Mucosa of descending colon (tissue), 3 donors: ENCODE results near the gene FOXC2. TPM values are rescaled to one million over a fixed set of nuclear protein-coding genes. Genes with fewer than 3 reads are reported as not detected.
A peak's percentile ranks its signal among the peaks of the same experiment; 100 is the strongest.

Source experiments
- ATAC-seq: fragments of 200-7000 bp; cut with Tn5 transposase; one replicate; pipeline ENCODE4 v1.9.1; 2020; ENCODE audit warnings: mild to moderate bottlenecking, moderate library complexity
- DNase-seq, 3 donors: peaks; one replicate each; pipeline ENCODE4 v3.0.0-alpha.2; 2020
- H3K36me3 ChIP-seq: fragments of 200-600 bp; one replicate; pipeline ENCODE4 v1.8.0; 2021; ENCODE audit warnings: low read depth, mild to moderate bottlenecking
- H3K4me1 ChIP-seq: fragments of 200-600 bp; one replicate; pipeline ENCODE4 v1.8.0; 2021; ENCODE audit warnings: low read depth, mild to moderate bottlenecking
- H3K4me3 ChIP-seq: fragments of 200-600 bp; one replicate; pipeline ENCODE4 v1.8.0; 2021; ENCODE audit warnings: mild to moderate bottlenecking
- H3K9me3 ChIP-seq: fragments of 200-600 bp; one replicate; pipeline ENCODE4 v1.8.0; 2021; ENCODE audit warnings: mild to moderate bottlenecking
- intact Hi-C, 2 donors: fragments of 100-400 bp; cut with DNase I in 1 of 2; cut with micrococcal nuclease in 1 of 2; formaldehyde crosslinking; loops; one replicate each; pipeline versions ENCODE4 v1.11.0 to v1.11.1; 2022; cut with DNase I, micrococcal nuclease
- total RNA-seq, 3 donors: library from RNA; stranded (reverse); fragmentation: NEBNext Ultra II Directional in 2 of 3; extraction: Animal tissue kit (Norgen Biotek cat#: 25700) in 2 of 3; gene quantifications; one replicate each; pipeline versions ENCODE4 v1.2.1 to v1.2.4, GENCODE V29; 2021 to 2023
- TF ChIP-seq, protein P1 (sequence below): fragments of 200-600 bp; IDR thresholded peaks from one replicate; pipeline ENCODE4 v1.8.0; 2022; ENCODE audit warnings: antibody characterized with exemption, mild to moderate bottlenecking
- donor health status: DM: no; HTN: no; CAD: no; lungs with moderate emphysema.
- donor health status: DM: no; HTN: no; CAD: no.
- donor health status: DM: no; HTN: yes; CAD: no.

FOXC2 gene
- total RNA-seq, 3 donors from 2014 or later: 0.23 to 0.67 (median 0.51) TPM

- TF ChIP-seq, protein P1, sequence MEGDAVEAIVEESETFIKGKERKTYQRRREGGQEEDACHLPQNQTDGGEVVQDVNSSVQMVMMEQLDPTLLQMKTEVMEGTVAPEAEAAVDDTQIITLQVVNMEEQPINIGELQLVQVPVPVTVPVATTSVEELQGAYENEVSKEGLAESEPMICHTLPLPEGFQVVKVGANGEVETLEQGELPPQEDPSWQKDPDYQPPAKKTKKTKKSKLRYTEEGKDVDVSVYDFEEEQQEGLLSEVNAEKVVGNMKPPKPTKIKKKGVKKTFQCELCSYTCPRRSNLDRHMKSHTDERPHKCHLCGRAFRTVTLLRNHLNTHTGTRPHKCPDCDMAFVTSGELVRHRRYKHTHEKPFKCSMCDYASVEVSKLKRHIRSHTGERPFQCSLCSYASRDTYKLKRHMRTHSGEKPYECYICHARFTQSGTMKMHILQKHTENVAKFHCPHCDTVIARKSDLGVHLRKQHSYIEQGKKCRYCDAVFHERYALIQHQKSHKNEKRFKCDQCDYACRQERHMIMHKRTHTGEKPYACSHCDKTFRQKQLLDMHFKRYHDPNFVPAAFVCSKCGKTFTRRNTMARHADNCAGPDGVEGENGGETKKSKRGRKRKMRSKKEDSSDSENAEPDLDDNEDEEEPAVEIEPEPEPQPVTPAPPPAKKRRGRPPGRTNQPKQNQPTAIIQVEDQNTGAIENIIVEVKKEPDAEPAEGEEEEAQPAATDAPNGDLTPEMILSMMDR: no peak
- ATAC-seq: no peak
- DNase-seq: no peak
- Histone ChIP-seq H3K4me3 (no peak overlapping the region), H3K36me3 (no peaks in the 10 kb centered on the region), H3K9me3 (no peaks in the 10 kb centered on the region), H3K4me1 (peaks cover 5% of the 10 kb centered on the region)
- intact Hi-C loops: loop anchor here in 1 of 2 donors (5.0 kb wide), 1 partner anchor 198 kb away; no protein-coding TSS in a partner anchor
Observed at GRCh38 chr16:86573646-86574508, 7.2 kb downstream of the FOXC2 start.

- intact Hi-C loops: loop anchor here in 1 of 2 donors (5.0 kb wide), 1 partner anchor 198 kb away; no protein-coding TSS in a partner anchor
- H3K36me3 ChIP-seq: no peaks in the 10 kb centered on the region
- H3K4me3 ChIP-seq: no peak overlapping the region
- DNase-seq (no peak), ATAC-seq (no peak)
- H3K4me1 ChIP-seq: peaks cover 5% of the 10 kb centered on the region
- H3K9me3 ChIP-seq: no peaks in the 10 kb centered on the region
- TF ChIP-seq, protein P1: no peak
Observed at GRCh38 chr16:86574646-86575045, 8.0 kb downstream of the FOXC2 start.

- intact Hi-C loops: no loop called here
Observed at GRCh38 chr16:86575095-86575685, 8.6 kb downstream of the FOXC2 start.

DNA sequence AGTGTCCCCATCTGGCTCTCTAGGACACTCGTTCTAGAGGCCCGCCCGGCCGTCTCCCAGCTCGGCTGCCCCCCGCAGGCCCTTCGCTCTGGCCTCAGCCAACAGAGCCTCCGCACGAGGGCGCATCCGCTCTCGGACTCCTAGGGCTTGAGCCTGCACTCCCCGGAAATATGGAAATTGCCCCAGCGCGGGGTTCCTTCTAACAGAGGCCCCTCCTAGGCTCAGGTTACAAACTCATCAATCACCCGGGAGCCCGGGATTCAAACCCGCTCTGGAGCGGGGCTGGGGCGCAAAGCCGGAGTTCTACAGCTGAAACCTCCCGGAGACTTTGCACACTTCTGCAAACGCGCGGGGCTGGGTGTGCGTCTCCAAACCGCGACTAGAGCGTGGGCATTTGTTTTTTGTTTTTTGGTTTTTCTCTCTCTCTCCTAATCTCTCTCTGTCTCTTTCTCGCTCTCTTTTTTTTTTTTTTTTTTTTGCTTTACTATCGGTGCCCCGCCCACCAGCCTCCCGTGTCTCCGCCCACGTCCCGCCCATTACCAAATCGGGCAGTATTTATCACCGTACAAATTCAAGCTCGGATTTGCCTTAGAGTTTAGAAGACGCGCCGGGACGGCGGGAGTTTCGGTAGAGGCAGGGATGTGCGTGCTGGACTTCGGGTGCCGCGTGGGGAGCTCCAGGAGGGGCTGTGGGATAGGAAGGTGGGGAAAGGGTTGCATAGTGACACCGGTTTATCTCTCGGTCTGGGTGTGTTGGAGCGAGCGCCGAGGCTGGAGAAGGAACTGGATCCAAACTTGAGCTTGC lies 9.3 kb downstream of the FOXC2 start:
- DNase-seq (peak; percentile 70 to 77 (median 77)), ATAC-seq (peak; percentile 76)
- Histone ChIP-seq H3K4me3 (no peak overlapping the region), H3K9me3 (no peaks in the 10 kb centered on the region), H3K4me1 (peaks cover 5% of the 10 kb centered on the region), H3K36me3 (no peaks in the 10 kb centered on the region)
- TF ChIP-seq, protein P1: no peak
- intact Hi-C loops: no loop called here

More at GRCh38 chr16:86575095-86575685, 8.6 kb downstream of the FOXC2 start:
- TF ChIP-seq, protein P1: no peak
- DNase-seq: no peak
- no peak overlapping the region for H3K4me3 ChIP-seq
- H3K4me1 ChIP-seq: peaks cover 5% of the 10 kb centered on the region
- no peaks in the 10 kb centered on the region for H3K36me3 ChIP-seq
- ATAC-seq: no peak
- no peaks in the 10 kb centered on the region for H3K9me3 ChIP-seq

- ATAC-seq: no peak
- intact Hi-C loops: no loop called here
Observed at GRCh38 chr16:86576591-86577313, 10.1 kb downstream of the FOXC2 start.

More at GRCh38 chr16:86576591-86577313, 10.1 kb downstream of the FOXC2 start:
- Histone ChIP-seq H3K4me3 (no peak overlapping the region), H3K36me3 (no peaks in the 10 kb centered on the region), H3K4me1 (peaks cover 5% of the 10 kb centered on the region), H3K9me3 (no peaks in the 10 kb centered on the region)
- no peak for DNase-seq
- TF ChIP-seq, protein P1: no peak
